Measurements from ENCODE around the gene SPEM2.

SPEM2 gene

DNA sequence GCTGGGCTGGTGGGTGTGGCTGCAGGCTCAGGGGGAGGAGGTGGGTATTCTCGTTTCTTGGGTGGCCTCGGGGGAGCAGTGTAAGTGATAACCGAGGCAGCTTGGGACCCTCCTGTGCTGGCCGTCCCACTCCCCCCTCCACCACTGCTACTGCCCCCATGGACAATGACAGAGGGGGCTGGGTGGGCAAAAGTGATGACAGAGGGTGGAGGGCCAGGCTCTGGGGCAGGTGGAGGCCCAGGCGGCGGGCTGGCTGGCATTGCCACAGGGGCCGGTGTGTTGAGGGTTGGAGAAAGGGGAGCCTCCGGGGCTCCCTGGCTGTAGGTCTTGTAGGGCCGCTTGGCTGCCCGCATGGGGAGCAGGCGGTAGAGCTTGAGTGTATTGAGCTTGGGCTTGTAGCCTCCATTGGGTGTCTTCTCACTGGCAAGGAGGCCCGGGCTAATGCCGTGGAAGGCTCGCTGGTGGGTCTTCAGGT is 38.0 kb downstream of the SPEM2 start:
- Histone ChIP-seq H3K23ac (ENCODE audit: low read length in 2 of 2) (no peak overlapping the region), H3K9ac (ENCODE audit: low read length) (no peak overlapping the region), H2BK5ac (ENCODE audit: low read depth, low read length, poor library complexity, severe bottlenecking) (no peak overlapping the region), H3K36me3 (ENCODE audit: control insufficient read depth in 1 of 2, insufficient read depth in 2 of 2, low read depth in 1 of 2, low read length in 2 of 2) (peaks cover 58 to 63% of the 10 kb centered on the region in 2 experiments), H2AFZ (ENCODE audit: low read depth, low read length) (no peak overlapping the region), H3K27ac (ENCODE audit: low read length, poor library complexity, severe bottlenecking) (no peak overlapping the region), H4K8ac (ENCODE audit: low read length) (no peak overlapping the region), H2BK120ac (ENCODE audit: low read depth, low read length) (no peak overlapping the region), H3K4me1 (ENCODE audit: control insufficient read depth, insufficient read depth, low read depth, low read length) (peaks cover 8% of the 10 kb centered on the region), H2BK15ac (ENCODE audit: low read depth, poor library complexity, severe bottlenecking) (no peak overlapping the region), H3K4me3 (ENCODE audit: insufficient read depth in 1 of 2, low read depth in 1 of 2, low read length in 2 of 2) (no peak overlapping the region), H3K27me3 (ENCODE audit: control insufficient read depth in 1 of 2, insufficient read depth in 1 of 2, low read length in 2 of 2) (no peaks in the 10 kb centered on the region), H2AK5ac (ENCODE audit: low read length, severe bottlenecking) (no peak overlapping the region), H2BK12ac (ENCODE audit: low read length in 2 of 2) (no peak overlapping the region), H3K4me2 (ENCODE audit: low read length, poor library complexity, severe bottlenecking) (no peak overlapping the region), H3K79me1 (replicated peaks; ENCODE audit: low read length, poor library complexity, severe bottlenecking) (peaks cover 43% of the 10 kb centered on the region), H3K18ac (ENCODE audit: low read depth in 1 of 2, low read length in 2 of 2) (no peak overlapping the region), H3K9me3 (ENCODE audit: control insufficient read depth, low read length) (no peaks in the 10 kb centered on the region), H3K14ac (ENCODE audit: low read length in 2 of 2) (no peak overlapping the region), H3K4ac (ENCODE audit: low read depth in 1 of 2, low read length in 2 of 2) (no peak overlapping the region), H4K91ac (ENCODE audit: low read length) (no peak overlapping the region)
- DNase-seq: no peak
- over 99% methylated on average over 10 of the region's 14 CpGs for WGBS

DNA sequence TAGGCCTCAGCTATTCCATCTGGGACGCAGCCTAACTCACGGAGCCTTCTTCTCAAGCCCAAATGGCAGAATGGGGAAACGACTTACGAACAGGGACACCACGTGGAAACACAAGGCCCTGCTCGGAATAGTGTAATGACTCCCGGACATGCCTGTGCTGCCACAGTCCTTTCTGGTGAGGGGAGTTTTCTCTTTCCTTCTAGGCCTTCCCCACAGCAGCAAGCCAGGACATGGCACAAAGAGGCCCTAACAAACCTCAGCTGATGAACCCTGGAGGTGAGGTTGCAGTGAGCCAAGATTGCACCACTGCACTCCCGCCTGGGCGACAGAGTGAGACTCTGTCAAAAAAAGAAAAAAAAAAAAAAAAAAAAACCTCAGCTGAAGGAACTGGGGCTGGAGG is 38.7 kb downstream of the SPEM2 start:
- Histone ChIP-seq H3K4me2 (ENCODE audit: low read length, poor library complexity, severe bottlenecking) (no peak overlapping the region), H3K9ac (ENCODE audit: low read length) (no peak overlapping the region), H2BK12ac (ENCODE audit: low read length in 2 of 2) (no peak overlapping the region), H2BK15ac (ENCODE audit: low read depth, poor library complexity, severe bottlenecking) (no peak overlapping the region), H3K4ac (ENCODE audit: low read depth in 1 of 2, low read length in 2 of 2) (no peak overlapping the region), H3K36me3 (ENCODE audit: control insufficient read depth in 1 of 2, insufficient read depth in 2 of 2, low read depth in 1 of 2, low read length in 2 of 2) (peaks cover 59 to 69% of the 10 kb centered on the region in 2 experiments), H3K27me3 (ENCODE audit: control insufficient read depth in 1 of 2, insufficient read depth in 1 of 2, low read length in 2 of 2) (no peaks in the 10 kb centered on the region), H4K91ac (ENCODE audit: low read length) (no peak overlapping the region), H3K4me1 (ENCODE audit: control insufficient read depth, insufficient read depth, low read depth, low read length) (peaks cover 8% of the 10 kb centered on the region), H2BK120ac (ENCODE audit: low read depth, low read length) (no peak overlapping the region), H3K18ac (ENCODE audit: low read depth in 1 of 2, low read length in 2 of 2) (no peak overlapping the region), H3K27ac (ENCODE audit: low read length, poor library complexity, severe bottlenecking) (no peak overlapping the region), H3K14ac (ENCODE audit: low read length in 2 of 2) (no peak overlapping the region), H2AK5ac (ENCODE audit: low read length, severe bottlenecking) (no peak overlapping the region), H3K79me1 (replicated peaks; ENCODE audit: low read length, poor library complexity, severe bottlenecking) (peaks cover 48% of the 10 kb centered on the region), H2BK5ac (ENCODE audit: low read depth, low read length, poor library complexity, severe bottlenecking) (no peak overlapping the region), H3K23ac (ENCODE audit: low read length in 2 of 2) (no peak overlapping the region), H3K9me3 (ENCODE audit: control insufficient read depth, low read length) (no peaks in the 10 kb centered on the region), H3K4me3 (ENCODE audit: insufficient read depth in 1 of 2, low read depth in 1 of 2, low read length in 2 of 2) (no peak overlapping the region), H2AFZ (ENCODE audit: low read depth, low read length) (no peak overlapping the region), H4K8ac (ENCODE audit: low read length) (no peak overlapping the region)
- DNase-seq: no peak
- WGBS: 95% methylated on average over 9 of the region's 9 CpGs

DNA sequence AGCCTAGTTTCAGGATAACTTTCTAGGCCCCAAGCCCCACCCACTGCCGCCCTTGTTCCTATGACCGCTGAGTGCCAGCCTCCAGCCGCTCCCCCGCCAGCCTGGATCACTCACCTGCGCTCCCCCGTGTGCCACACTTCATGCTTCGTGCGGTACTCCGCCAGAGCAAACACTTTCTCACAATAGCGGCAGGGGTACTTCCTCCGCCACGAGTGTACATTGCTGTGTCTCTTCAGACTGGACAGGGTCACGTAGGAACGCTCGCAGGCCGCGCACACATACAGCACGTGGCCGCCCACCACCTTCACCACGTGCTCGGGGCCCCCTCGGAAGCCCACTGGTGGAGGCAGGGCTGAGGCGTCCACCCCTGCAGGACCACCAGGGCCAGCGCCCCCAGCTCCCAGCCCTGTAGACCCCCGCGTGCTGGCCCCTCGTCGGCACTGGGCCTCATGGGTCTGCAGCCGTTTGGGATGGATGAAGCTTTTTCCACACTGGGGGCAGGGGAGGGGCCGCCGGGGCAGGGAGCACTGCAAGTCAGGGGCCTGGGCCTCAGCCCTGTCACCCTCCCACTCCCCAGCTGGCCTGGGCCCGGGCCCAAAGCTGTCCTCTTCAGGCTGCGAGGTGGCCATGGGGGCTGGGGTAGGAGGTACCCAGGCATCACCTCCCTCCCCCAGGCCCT is 40.3 kb downstream of the SPEM2 start:
- Histone ChIP-seq H2BK12ac (ENCODE audit: low read length in 2 of 2) (no peak overlapping the region), H2BK5ac (ENCODE audit: low read depth, low read length, poor library complexity, severe bottlenecking) (no peak overlapping the region), H3K27me3 (ENCODE audit: control insufficient read depth in 1 of 2, insufficient read depth in 1 of 2, low read length in 2 of 2) (no peaks in the 10 kb centered on the region), H4K91ac (ENCODE audit: low read length) (no peak overlapping the region), H3K36me3 (ENCODE audit: control insufficient read depth in 1 of 2, insufficient read depth in 2 of 2, low read depth in 1 of 2, low read length in 2 of 2) (peaks cover 59 to 67% of the 10 kb centered on the region in 2 experiments), H2AFZ (ENCODE audit: low read depth, low read length) (no peak overlapping the region), H3K79me1 (replicated peaks; ENCODE audit: low read length, poor library complexity, severe bottlenecking) (peaks cover 49% of the 10 kb centered on the region), H3K4ac (ENCODE audit: low read depth in 1 of 2, low read length in 2 of 2) (no peak overlapping the region), H3K14ac (ENCODE audit: low read length in 2 of 2) (no peak overlapping the region), H3K27ac (ENCODE audit: low read length, poor library complexity, severe bottlenecking) (no peak overlapping the region), H3K4me1 (ENCODE audit: control insufficient read depth, insufficient read depth, low read depth, low read length) (peaks cover 8% of the 10 kb centered on the region), H3K18ac (ENCODE audit: low read depth in 1 of 2, low read length in 2 of 2) (no peak overlapping the region), H3K4me2 (ENCODE audit: low read length, poor library complexity, severe bottlenecking) (no peak overlapping the region), H4K8ac (ENCODE audit: low read length) (no peak overlapping the region), H3K9me3 (ENCODE audit: control insufficient read depth, low read length) (no peaks in the 10 kb centered on the region), H2BK120ac (ENCODE audit: low read depth, low read length) (no peak overlapping the region), H2BK15ac (ENCODE audit: low read depth, poor library complexity, severe bottlenecking) (peak overlapping the region; percentile 80), H3K4me3 (ENCODE audit: insufficient read depth in 1 of 2, low read depth in 1 of 2, low read length in 2 of 2) (peak overlapping the region in 1 of 2 experiments; percentile 29), H3K9ac (ENCODE audit: low read length) (no peak overlapping the region), H2AK5ac (ENCODE audit: low read length, severe bottlenecking) (no peak overlapping the region), H3K23ac (ENCODE audit: low read length in 2 of 2) (no peak overlapping the region)
- 98% methylated on average over 33 of the region's 33 CpGs for WGBS
- DNase-seq: no peak

DNA sequence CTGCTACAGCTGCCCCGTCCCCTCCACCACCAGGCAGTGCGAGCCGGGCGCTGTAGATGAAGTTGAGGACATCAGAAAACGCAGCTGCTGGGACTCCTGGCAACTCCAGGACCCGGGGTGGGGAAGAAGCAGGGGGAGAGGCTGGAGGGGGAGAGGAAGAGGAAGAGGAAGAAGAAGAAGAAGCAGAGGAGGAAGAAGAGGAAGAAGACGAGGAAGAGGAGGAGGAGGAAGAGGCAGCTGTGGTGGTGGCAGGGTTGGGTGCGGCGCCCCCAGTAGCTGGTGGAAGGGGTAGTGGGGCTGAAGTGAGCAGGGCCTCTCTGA is 40.9 kb downstream of the SPEM2 start:
- no peak overlapping the region for H3K4ac ChIP-seq (ENCODE audit: low read depth in 1 of 2, low read length in 2 of 2)
- no peaks in the 10 kb centered on the region for H3K9me3 ChIP-seq (ENCODE audit: control insufficient read depth, low read length)
- no peak overlapping the region for H3K18ac ChIP-seq (ENCODE audit: low read depth in 1 of 2, low read length in 2 of 2)
- no peak for DNase-seq
- no peak overlapping the region for H2BK5ac ChIP-seq (ENCODE audit: low read depth, low read length, poor library complexity, severe bottlenecking)
- H2BK12ac ChIP-seq (ENCODE audit: low read length in 2 of 2): peak overlapping the region in 1 of 2 experiments; percentile 33
- H3K27me3 ChIP-seq (ENCODE audit: control insufficient read depth in 1 of 2, insufficient read depth in 1 of 2, low read length in 2 of 2): no peaks in the 10 kb centered on the region
- H3K14ac ChIP-seq (ENCODE audit: low read length in 2 of 2): no peak overlapping the region
- H4K8ac ChIP-seq (ENCODE audit: low read length): peak overlapping the region; percentile 50
- H3K27ac ChIP-seq (ENCODE audit: low read length, poor library complexity, severe bottlenecking): no peak overlapping the region
- no peak overlapping the region for H2AK5ac ChIP-seq (ENCODE audit: low read length, severe bottlenecking)
- peak overlapping the region; percentile 73 for H4K91ac ChIP-seq (ENCODE audit: low read length)
- H3K4me2 ChIP-seq (ENCODE audit: low read length, poor library complexity, severe bottlenecking): no peak overlapping the region
- peaks cover 56 to 61% of the 10 kb centered on the region in 2 experiments for H3K36me3 ChIP-seq (ENCODE audit: control insufficient read depth in 1 of 2, insufficient read depth in 2 of 2, low read depth in 1 of 2, low read length in 2 of 2)
- H2AFZ ChIP-seq (ENCODE audit: low read depth, low read length): no peak overlapping the region
- peak overlapping the region; percentile 42 for H3K9ac ChIP-seq (ENCODE audit: low read length)
- no peak overlapping the region for H3K23ac ChIP-seq (ENCODE audit: low read length in 2 of 2)
- WGBS: 99% methylated on average over 9 of the region's 9 CpGs
- H3K79me1 ChIP-seq (replicated peaks; ENCODE audit: low read length, poor library complexity, severe bottlenecking): peaks cover 47% of the 10 kb centered on the region
- H3K4me3 ChIP-seq (ENCODE audit: insufficient read depth in 1 of 2, low read depth in 1 of 2, low read length in 2 of 2): no peak overlapping the region
- peaks cover 8% of the 10 kb centered on the region for H3K4me1 ChIP-seq (ENCODE audit: control insufficient read depth, insufficient read depth, low read depth, low read length)
- H2BK15ac ChIP-seq (ENCODE audit: low read depth, poor library complexity, severe bottlenecking): peak overlapping the region; percentile 80
- no peak overlapping the region for H2BK120ac ChIP-seq (ENCODE audit: low read depth, low read length)
